ENCODE measurements around the gene DCP2. TPM values are rescaled to one million over a fixed set of nuclear protein-coding genes. Genes with fewer than 3 reads are reported as not detected.

DCP2 gene
- total and polyA plus RNA-seq, 9 donors: 12.4 to 58.7 (median 40.6) TPM

GRCh38 chr5:113067635-113068344 lies 91.2 kb downstream of the DCP2 start:
- H3K27me3 ChIP-seq: no peaks in the 10 kb centered on the region
- TF ChIP-seq CTCF (IDR thresholded peaks at IDR 0.05): no peak
- no peak for TF ChIP-seq POLR2A (IDR thresholded peaks at IDR 0.05)
- H3K9me3 ChIP-seq: no peaks in the 10 kb centered on the region
- H3K4me3 ChIP-seq: no peak overlapping the region
- 61 to 89% (median 66%) methylated on average over 19 of the region's 19 CpGs for WGBS, 3 donors
- H3K4me1 ChIP-seq (ENCODE audit: insufficient read depth): peaks cover 3% of the 10 kb centered on the region
- intact Hi-C loops (cut with DNase I): no loop called here
- DNase-seq: peak in 2 of 5 donors; percentile 2 to 13
- no peak overlapping the region for H3K27ac ChIP-seq
- no peaks in the 10 kb centered on the region for H3K36me3 ChIP-seq

- Histone ChIP-seq H3K27me3 (no peaks in the 10 kb centered on the region), H3K9me3 (no peaks in the 10 kb centered on the region), H3K4me1 (ENCODE audit: insufficient read depth) (peaks cover 4% of the 10 kb centered on the region), H3K36me3 (no peaks in the 10 kb centered on the region), H3K27ac (no peak overlapping the region), H3K4me3 (no peak overlapping the region)
- intact Hi-C loops (cut with DNase I): no loop called here
- DNase-seq: peak in 2 of 5 donors; percentile 5 to 15
- WGBS, 3 donors: 74 to 91% (median 88%) methylated on average over 2 of the region's 2 CpGs
- TF ChIP-seq POLR2A (IDR thresholded peaks at IDR 0.05) (no peak), EP300 (IDR thresholded peaks at IDR 0.05) (no peak), CTCF (IDR thresholded peaks at IDR 0.05) (no peak)
These were observed 92.0 kb downstream of the DCP2 start for GRCh38 chr5:113068559-113068958.

Other genes starting within 250 kb of the DCP2 start
- 10 to 100 TPM; 32.8 to 44.6 (median 35.4) TPM for gene APC, start 238.9 kb upstream of the DCP2 start, total RNA-seq
- 1 to 10 TPM; 5.1 to 9.6 TPM for gene APC, start 238.9 kb upstream of the DCP2 start, polyA plus RNA-seq
- gene SRP19, start 115.5 kb upstream of the DCP2 start, total RNA-seq: 10 to 100 TPM; 25.2 to 36.9 (median 26.6) TPM
- 10 to 100 TPM; 38.1 to 65.9 TPM for gene SRP19, start 115.5 kb upstream of the DCP2 start, polyA plus RNA-seq
- 10 to 100 TPM; 55.1 to 73.8 (median 67.6) TPM for gene REEP5, start 54.6 kb upstream of the DCP2 start, total RNA-seq
- gene REEP5, start 54.6 kb upstream of the DCP2 start, polyA plus RNA-seq: 10 to 100 TPM; 50.2 to 90.4 TPM